ENCODE measurements around the gene ZNF512B.

The ZNF512B gene

GRCh38 chr20:63953764-63954429 is 15.8 kb downstream of the ZNF512B start:
- Histone ChIP-seq H3K4me2 (peak overlapping the region; percentile 82; the same call in 1 of the 2 replicates), H4K20me1 (ENCODE audit: insufficient read depth) (peaks cover 14% of the 10 kb centered on the region; the same call in 1 of the 2 replicates), H3K27ac (no peak overlapping the region), H3K79me2 (ENCODE audit: insufficient read depth, low read depth) (peaks cover 71% of the 10 kb centered on the region), H3K4me3 (IDR thresholded peaks at IDR 0.05; ENCODE audit: insufficient read depth, low read depth, low read length) (no peak overlapping the region), H3K27me3 (ENCODE audit: insufficient read depth, low read depth) (no peaks in the 10 kb centered on the region), H2AFZ (ENCODE audit: low read depth) (no peak overlapping the region), H3K36me3 (ENCODE audit: insufficient read depth) (no peaks in the 10 kb centered on the region), H3K9ac (no peak overlapping the region), H3K4me1 (ENCODE audit: low read depth, poor library complexity, severe bottlenecking) (peaks cover 33% of the 10 kb centered on the region)
- no peak for TF ChIP-seq CTCF (conservative IDR thresholded peaks at IDR 0.05; ENCODE audit: low read depth, low read length)

GRCh38 chr20:63952769-63953168 is 17.0 kb downstream of the ZNF512B start:
- H3K27me3 ChIP-seq (ENCODE audit: insufficient read depth, low read depth), result no peaks in the 10 kb centered on the region

GRCh38 chr20:63952210-63952535 is 17.6 kb downstream of the ZNF512B start:
- H3K27ac ChIP-seq, result no peak overlapping the region
- no peak overlapping the region; the same call in 1 of the 2 replicates for H3K4me2 ChIP-seq
- no peak overlapping the region for H3K4me3 ChIP-seq (IDR thresholded peaks at IDR 0.05; ENCODE audit: insufficient read depth, low read depth, low read length)
- peaks cover 17% of the 10 kb centered on the region; the same call in 1 of the 2 replicates for H4K20me1 ChIP-seq (ENCODE audit: insufficient read depth)
- H3K4me1 ChIP-seq (ENCODE audit: low read depth, poor library complexity, severe bottlenecking), result peaks cover 16% of the 10 kb centered on the region
- peaks cover 81% of the 10 kb centered on the region for H3K79me2 ChIP-seq (ENCODE audit: insufficient read depth, low read depth)
- no peaks in the 10 kb centered on the region for H3K36me3 ChIP-seq (ENCODE audit: insufficient read depth)
- H3K27me3 ChIP-seq (ENCODE audit: insufficient read depth, low read depth), result no peaks in the 10 kb centered on the region
- H2AFZ ChIP-seq (ENCODE audit: low read depth), result no peak overlapping the region
- no peak overlapping the region for H3K9ac ChIP-seq
- TF ChIP-seq CTCF (conservative IDR thresholded peaks at IDR 0.05; ENCODE audit: low read depth, low read length), result no peak

More at GRCh38 chr20:63952769-63953168, 17.0 kb downstream of the ZNF512B start:
- no peak overlapping the region for H3K4me2 ChIP-seq
- no peak overlapping the region for H2AFZ ChIP-seq (ENCODE audit: low read depth)
- H4K20me1 ChIP-seq (ENCODE audit: insufficient read depth), result peaks cover 17% of the 10 kb centered on the region; the same call in 1 of the 2 replicates
- no peak for TF ChIP-seq CTCF (conservative IDR thresholded peaks at IDR 0.05; ENCODE audit: low read depth, low read length)
- H3K36me3 ChIP-seq (ENCODE audit: insufficient read depth), result no peaks in the 10 kb centered on the region
- H3K9ac ChIP-seq, result no peak overlapping the region
- no peak overlapping the region for H3K4me3 ChIP-seq (IDR thresholded peaks at IDR 0.05; ENCODE audit: insufficient read depth, low read depth, low read length)
- H3K4me1 ChIP-seq (ENCODE audit: low read depth, poor library complexity, severe bottlenecking), result peaks cover 22% of the 10 kb centered on the region
- no peak overlapping the region for H3K27ac ChIP-seq
- peaks cover 75% of the 10 kb centered on the region for H3K79me2 ChIP-seq (ENCODE audit: insufficient read depth, low read depth)

GRCh38 chr20:63951398-63952209 is 18.1 kb downstream of the ZNF512B start:
- peaks cover 17% of the 10 kb centered on the region; the same call in 1 of the 2 replicates for H4K20me1 ChIP-seq (ENCODE audit: insufficient read depth)
- no peak for TF ChIP-seq CTCF (conservative IDR thresholded peaks at IDR 0.05; ENCODE audit: low read depth, low read length)
- no peaks in the 10 kb centered on the region for H3K36me3 ChIP-seq (ENCODE audit: insufficient read depth)
- H2AFZ ChIP-seq (ENCODE audit: low read depth), result no peak overlapping the region
- no peak overlapping the region for H3K27ac ChIP-seq
- no peak overlapping the region for H3K4me3 ChIP-seq (IDR thresholded peaks at IDR 0.05; ENCODE audit: insufficient read depth, low read depth, low read length)
- H3K27me3 ChIP-seq (ENCODE audit: insufficient read depth, low read depth), result no peaks in the 10 kb centered on the region
- H3K9ac ChIP-seq, result no peak overlapping the region
- H3K4me1 ChIP-seq (ENCODE audit: low read depth, poor library complexity, severe bottlenecking), result peaks cover 16% of the 10 kb centered on the region
- H3K79me2 ChIP-seq (ENCODE audit: insufficient read depth, low read depth), result peaks cover 87% of the 10 kb centered on the region
- no peak overlapping the region; the same call in 1 of the 2 replicates for H3K4me2 ChIP-seq
